BE2C (cell line): Measurements from ENCODE around the gene CRB1.

ENCODE experiments used
- DNase-seq: peaks from one replicate; pipeline ENCODE4 v3.0.0-alpha.2; 2020
- H3K27me3 ChIP-seq: fragments of 250-450 bp; sonication (Bioruptor Pico); 2 replicates; pipeline ENCODE4 v1.5.1; 2020; ENCODE audit warnings: mild to moderate bottlenecking
- H3K36me3 ChIP-seq: fragments of 250-450 bp; sonication (Bioruptor Pico); 2 replicates; pipeline ENCODE4 v1.5.1; 2020; ENCODE audit warnings: mild to moderate bottlenecking
- H3K4me1 ChIP-seq: fragments of 250-450 bp; sonication (Bioruptor Pico); 2 replicates; pipeline ENCODE4 v1.5.1; 2020
- H3K4me3 ChIP-seq: 2 replicates; pipeline ENCODE4 v1.5.1; 2011; ENCODE audit warnings: low read depth, low read length
- H3K9me3 ChIP-seq: fragments of 250-450 bp; sonication (Bioruptor Pico); 2 replicates; pipeline ENCODE4 v1.5.1; 2020
- CTCF ChIP-seq: IDR thresholded peaks from 2 replicates; pipeline ENCODE4 v1.5.1; 2012; ENCODE audit warnings: mild to moderate bottlenecking, low read depth, low read length

CRB1 gene

DNA sequence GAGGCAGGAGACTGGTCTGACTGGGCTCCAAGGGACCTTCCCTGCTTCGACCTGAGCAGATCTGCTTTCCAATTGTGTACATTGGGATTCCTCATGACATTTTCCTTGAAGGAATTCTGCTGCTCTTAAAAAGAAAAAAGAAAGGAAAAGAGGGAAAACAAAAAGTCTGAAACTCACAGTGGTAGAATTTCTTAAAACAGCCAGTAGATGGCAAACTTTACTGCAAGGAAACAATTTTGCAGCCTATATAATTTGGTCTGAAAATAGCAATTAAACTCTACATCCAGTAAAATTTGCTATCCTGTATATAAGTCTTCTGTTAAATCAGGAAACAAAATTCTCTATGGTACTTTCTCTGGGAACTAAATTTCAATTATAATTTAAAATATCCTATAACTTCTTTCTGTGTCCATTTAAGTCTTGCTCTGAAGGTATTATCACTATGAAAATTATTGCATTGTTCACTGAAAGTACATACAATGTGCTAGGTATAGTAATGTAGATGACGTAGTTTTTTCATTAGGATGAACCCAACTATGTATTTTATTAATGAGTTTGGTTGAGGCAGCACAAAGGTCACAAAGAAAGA is 59.8 kb downstream of the CRB1 start:
- peak; percentile 74 for TF ChIP-seq CTCF
- Histone ChIP-seq H3K9me3 (no peaks in the 10 kb centered on the region), H3K4me1 (no peaks in the 10 kb centered on the region), H3K36me3 (no peaks in the 10 kb centered on the region), H3K27me3 (no peaks in the 10 kb centered on the region), H3K4me3 (no peak overlapping the region)
- DNase-seq, result no peak

GRCh38 chr1:197330213-197330612 is 62.2 kb downstream of the CRB1 start:
- no peaks in the 10 kb centered on the region for H3K4me1 ChIP-seq
- H3K4me3 ChIP-seq, result no peak overlapping the region
- no peaks in the 10 kb centered on the region for H3K36me3 ChIP-seq

DNA sequence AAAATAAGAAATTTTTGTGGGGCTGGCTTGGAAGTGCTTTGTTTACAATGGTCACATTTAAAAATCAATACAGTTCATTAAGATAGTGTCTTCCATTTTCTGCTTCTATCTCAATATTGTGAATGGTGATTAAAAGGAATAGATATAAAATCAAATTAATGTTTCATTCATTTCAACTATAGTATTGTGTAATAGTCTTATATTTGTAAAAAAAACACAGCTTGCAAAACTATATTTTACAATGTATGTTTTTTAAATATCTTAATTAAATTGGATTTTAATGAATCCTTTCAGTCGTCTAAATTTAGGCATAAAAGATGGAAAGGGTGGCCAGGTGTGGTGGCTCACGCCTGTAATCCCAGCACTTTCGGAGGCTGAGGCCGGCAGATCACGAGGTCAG is 63.5 kb downstream of the CRB1 start:
- Histone ChIP-seq H3K27me3 (no peaks in the 10 kb centered on the region), H3K4me1 (no peaks in the 10 kb centered on the region), H3K9me3 (no peaks in the 10 kb centered on the region), H3K4me3 (no peak overlapping the region), H3K36me3 (no peaks in the 10 kb centered on the region)
- TF ChIP-seq CTCF, result no peak
- no peak for DNase-seq

More at GRCh38 chr1:197330213-197330612, 62.2 kb downstream of the CRB1 start:
- no peaks in the 10 kb centered on the region for H3K9me3 ChIP-seq
- no peaks in the 10 kb centered on the region for H3K27me3 ChIP-seq
- no peak for DNase-seq
- no peak for TF ChIP-seq CTCF

GRCh38 chr1:197333041-197333440 is 65.0 kb downstream of the CRB1 start:
- TF ChIP-seq CTCF, result no peak
- Histone ChIP-seq H3K36me3 (no peaks in the 10 kb centered on the region), H3K4me3 (no peak overlapping the region), H3K4me1 (no peaks in the 10 kb centered on the region), H3K9me3 (no peaks in the 10 kb centered on the region), H3K27me3 (no peaks in the 10 kb centered on the region)
- DNase-seq, result no peak

DNA sequence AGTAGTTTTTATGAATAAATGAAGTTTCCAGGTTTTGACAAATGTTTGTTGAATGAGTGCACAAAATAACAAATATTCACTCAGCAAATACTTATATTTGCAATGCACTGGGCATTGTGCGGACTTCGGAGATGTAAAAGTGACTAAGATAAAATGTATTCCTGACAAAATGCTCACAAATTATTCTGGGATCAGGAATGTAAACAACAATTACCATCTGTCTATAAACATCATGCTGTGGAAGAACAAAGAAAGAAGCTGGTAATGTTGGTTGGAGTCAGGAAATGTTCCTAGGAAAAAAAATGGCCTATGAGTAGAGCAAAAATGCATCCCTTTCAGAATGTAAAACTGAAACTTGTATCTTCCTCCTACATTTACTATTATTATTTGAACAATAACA is 68.5 kb downstream of the CRB1 start:
- Histone ChIP-seq H3K27me3 (no peaks in the 10 kb centered on the region), H3K4me1 (no peaks in the 10 kb centered on the region), H3K36me3 (no peaks in the 10 kb centered on the region), H3K9me3 (no peaks in the 10 kb centered on the region), H3K4me3 (no peak overlapping the region)
- DNase-seq, result no peak
- no peak for TF ChIP-seq CTCF

- H3K4me1 ChIP-seq, result no peaks in the 10 kb centered on the region
- no peaks in the 10 kb centered on the region for H3K36me3 ChIP-seq
- no peaks in the 10 kb centered on the region for H3K27me3 ChIP-seq
- TF ChIP-seq CTCF, result no peak
- no peak for DNase-seq
- H3K9me3 ChIP-seq, result no peaks in the 10 kb centered on the region
- no peak overlapping the region for H3K4me3 ChIP-seq
These were observed 71.3 kb downstream of the CRB1 start for GRCh38 chr1:197339106-197340060.
